Endothelial cell of umbilical vein (primary cell): Measurements from ENCODE around the gene GPD2. TPM values are rescaled to one million over a fixed set of nuclear protein-coding genes. Genes with fewer than 3 reads are reported as not detected.

Source experiments
- BruUV-seq: library from RNA; stranded (reverse); fragments of 400-500 nt; replicated peaks from 2 replicates; lab custom pipeline; 2021; lab: Mats Ljungman, UMichigan
- CTCF ChIA-PET: fragments of 300-600, 350-600 bp; sonication (Branson Sonifier 250); formaldehyde crosslinking; loops from one replicate; lab custom pipeline; 2021; ENCODE audit warnings: antibody characterized with exemption, inconsistent platforms; lab: Charles Lee
- POLR2A ChIA-PET: fragments of 300-600, 350-600 bp; sonication (Branson Sonifier 250); formaldehyde crosslinking; loops from one replicate; lab custom pipeline; 2021; ENCODE audit warnings: antibody characterized with exemption, inconsistent platforms; lab: Charles Lee
- DNase-seq: peaks from one replicate; pipeline ENCODE4 v3.0.0-alpha.2; 2011; ENCODE audit warnings: low read depth, low spot score
- FAIRE-seq: peaks from 2 replicates; lab custom pipeline; 2011; peaks lifted over from hg19 to GRCh38; lab: Jason Lieb, UNC
- H2AFZ ChIP-seq: 2 replicates; pipeline ENCODE4 v1.6.0; 2012; ENCODE audit warnings: low read depth, low read length, control low read depth, inconsistent platforms
- H3K27ac ChIP-seq: 2 replicates; pipeline ENCODE4 v1.5.1; 2011; ENCODE audit warnings: low read depth, mild to moderate bottlenecking, control low read depth, low read length, moderate library complexity; ENCODE audit not compliant: insufficient read depth
- H3K27me3 ChIP-seq, 2 experiments: 2 replicates each; pipeline versions ENCODE4 v1.6.0 to v1.6.1; 2011; ENCODE audit warnings: low read length in 2 of 2, mixed read lengths in 1 of 2; ENCODE audit not compliant: control insufficient read depth in 2 of 2, insufficient read depth in 2 of 2
- H3K36me3 ChIP-seq, 2 experiments: 2 replicates in 1 of 2; 3 replicates in 1 of 2; pipeline ENCODE4 v1.5.1; 2011; ENCODE audit warnings: low read length in 2 of 2, mild to moderate bottlenecking in 1 of 2, moderate library complexity in 1 of 2; ENCODE audit not compliant: control insufficient read depth in 2 of 2, insufficient read depth in 2 of 2; ENCODE audit errors: extremely low read depth in 1 of 2
- H3K4me1 ChIP-seq: 3 replicates; pipeline ENCODE4 v1.5.1; 2011; ENCODE audit warnings: mild to moderate bottlenecking, low read length; ENCODE audit not compliant: control insufficient read depth, insufficient read depth; ENCODE audit errors: extremely low read depth
- H3K4me2 ChIP-seq: 2 replicates; pipeline ENCODE4 v1.6.1; 2011; ENCODE audit warnings: low read length, control low read depth, mixed read lengths; ENCODE audit not compliant: insufficient read depth
- H3K4me3 ChIP-seq, 3 experiments: fragments of 200-600 bp in 1 of 3; sonication (generic), shearing (Covaris generic) in 1 of 3; replicated peaks in 1 of 3; 2 replicates each; pipeline ENCODE4 v1.5.1; 2011 to 2016; ENCODE audit warnings: control low read depth in 3 of 3, low read length in 3 of 3, mild to moderate bottlenecking in 2 of 3, inconsistent platforms in 1 of 3, low read depth in 1 of 3, moderate library complexity in 1 of 3; ENCODE audit not compliant: insufficient read depth in 1 of 3
- H3K79me2 ChIP-seq: 2 replicates; pipeline ENCODE4 v1.6.0; 2012; ENCODE audit warnings: low read length, inconsistent platforms; ENCODE audit not compliant: control insufficient read depth, insufficient read depth
- H3K9ac ChIP-seq: replicated peaks from 2 replicates; pipeline ENCODE3; 2011; ENCODE audit warnings: low read length, control low read depth; ENCODE audit not compliant: insufficient read depth; ENCODE audit errors: extremely low read depth
- H3K9me1 ChIP-seq: replicated peaks from 3 replicates; pipeline ENCODE4 v1.6.0; 2011; ENCODE audit warnings: mild to moderate bottlenecking, low read length; ENCODE audit not compliant: control insufficient read depth, insufficient read depth; ENCODE audit errors: extremely low read depth
- H3K9me3 ChIP-seq: replicated peaks from 2 replicates; pipeline ENCODE4 v1.5.1; 2012; ENCODE audit warnings: low read length, inconsistent platforms; ENCODE audit not compliant: control insufficient read depth, insufficient read depth
- H4K20me1 ChIP-seq: replicated peaks from 2 replicates; pipeline ENCODE3; 2011; ENCODE audit warnings: mild to moderate bottlenecking, low read length; ENCODE audit not compliant: control insufficient read depth, insufficient read depth; ENCODE audit errors: extremely low read depth
- EZH2 ChIP-seq: IDR thresholded peaks from 2 replicates; pipeline ENCODE4 v1.6.1; 2012; ENCODE audit warnings: borderline replicate concordance, low read depth, mild to moderate bottlenecking, moderate library complexity, low read length, inconsistent platforms; ENCODE audit not compliant: severe bottlenecking
- FOS ChIP-seq: IDR thresholded peaks from 2 replicates; pipeline ENCODE4 v1.6.1; 2011; ENCODE audit warnings: mild to moderate bottlenecking, low read length, moderate library complexity, borderline replicate concordance; ENCODE audit not compliant: insufficient read depth
- GATA2 ChIP-seq: IDR thresholded peaks from 2 replicates; pipeline ENCODE4 v1.7.0; 2011; ENCODE audit warnings: low read depth, mild to moderate bottlenecking, moderate library complexity, mixed read lengths, low read length; ENCODE audit not compliant: insufficient read length, insufficient read depth
- JUN ChIP-seq: IDR thresholded peaks from 2 replicates; pipeline ENCODE4 v1.6.1; 2011; ENCODE audit warnings: borderline replicate concordance, low read depth; ENCODE audit not compliant: insufficient read length, insufficient read depth
- MYC ChIP-seq: IDR thresholded peaks from one replicate; pipeline ENCODE4 v1.6.1; 2011; ENCODE audit warnings: mild to moderate bottlenecking, low read depth, low read length
- POLR2A ChIP-seq: IDR thresholded peaks from 2 replicates; pipeline ENCODE4 v1.6.1; 2012; ENCODE audit warnings: low read depth, mild to moderate bottlenecking, control low read depth, low read length
- POLR2AphosphoS5 ChIP-seq: IDR thresholded peaks from 2 replicates; pipeline ENCODE4 v1.6.1; 2012; ENCODE audit warnings: low read depth, mild to moderate bottlenecking, control low read depth, low read length, moderate library complexity; ENCODE audit not compliant: insufficient read depth
- dilution Hi-C: fragments of 300-500 bp; cut with MboI; formaldehyde crosslinking; loops from one replicate; pipeline ENCODE4 v1.15.0; 2019; ENCODE audit warnings: low sequenced_read_pairs; ENCODE audit not compliant: extremely low pct_ligation_motif_present
- intact Hi-C: fragments of 100-400 bp; cut with micrococcal nuclease; formaldehyde crosslinking; loops from one replicate; pipeline ENCODE4 v1.10.0; 2022
- polyA plus RNA-seq, 4 experiments: library from polyadenylated mRNA; depleted of rRNA in 3 of 4; stranded (reverse) in 3 of 4; unstranded in 1 of 4; fragments of >200 nt; gene quantifications; 2 replicates each; pipeline versions ENCODE4 v1.2.1 to v1.2.3, GENCODE V29; 2011 to 2012; ENCODE audit warnings: missing spikeins in 1 of 4
- total RNA-seq: library from RNA; stranded (reverse); gene quantifications from 2 replicates; pipeline ENCODE4 v1.2.3, GENCODE V29; 2021
- TF ChIP-seq, protein P1 (sequence below): IDR thresholded peaks from 2 replicates; pipeline ENCODE4 v1.6.1; 2011; ENCODE audit not compliant: insufficient read depth, insufficient read length
- TF ChIP-seq, protein P2 (sequence below), 2 donors: IDR thresholded peaks; 1 replicate in 1 of 2; 2 replicates in 1 of 2; pipeline ENCODE4 v1.5.1; 2011; ENCODE audit warnings: low read length in 2 of 2, mild to moderate bottlenecking in 2 of 2, moderate library complexity in 2 of 2, control low read depth in 1 of 2, inconsistent platforms in 1 of 2, low read depth in 1 of 2; ENCODE audit not compliant: insufficient read depth in 1 of 2; ENCODE audit errors: extremely low read depth in 1 of 2

GPD2 gene
- total and polyA plus RNA-seq, 2 donors (not counting 3 experiments of a cell fraction or from before 2014, with no cell fraction given): 6.6 to 37.0 TPM

- dilution Hi-C loops (no loop called here), intact Hi-C loops (no loop called here)
- H4K20me1 ChIP-seq: no peaks in the 10 kb centered on the region
- no peak overlapping the region for H2AFZ ChIP-seq
- BruUV-seq: no TSS peak
- no peak overlapping the region for H3K9ac ChIP-seq
- H3K9me3 ChIP-seq: no peaks in the 10 kb centered on the region
- no peak overlapping the region for H3K4me3 ChIP-seq
- no peak overlapping the region for H3K4me2 ChIP-seq
- CTCF ChIA-PET: interaction anchor here (2.1 kb wide), 1 partner anchor 10 kb away, joined by 6 read pairs; no protein-coding TSS in a partner anchor
- FAIRE-seq: no peak
- POLR2A ChIA-PET: no interaction called here
- H3K4me1 ChIP-seq: no peaks in the 10 kb centered on the region
- no peak for DNase-seq
- H3K27ac ChIP-seq: no peak overlapping the region
- TF ChIP-seq JUN: no peak
- TF ChIP-seq, protein P1, sequence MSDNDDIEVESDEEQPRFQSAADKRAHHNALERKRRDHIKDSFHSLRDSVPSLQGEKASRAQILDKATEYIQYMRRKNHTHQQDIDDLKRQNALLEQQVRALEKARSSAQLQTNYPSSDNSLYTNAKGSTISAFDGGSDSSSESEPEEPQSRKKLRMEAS: no peak
- TF ChIP-seq POLR2A: no peak
- TF ChIP-seq, protein P2, sequence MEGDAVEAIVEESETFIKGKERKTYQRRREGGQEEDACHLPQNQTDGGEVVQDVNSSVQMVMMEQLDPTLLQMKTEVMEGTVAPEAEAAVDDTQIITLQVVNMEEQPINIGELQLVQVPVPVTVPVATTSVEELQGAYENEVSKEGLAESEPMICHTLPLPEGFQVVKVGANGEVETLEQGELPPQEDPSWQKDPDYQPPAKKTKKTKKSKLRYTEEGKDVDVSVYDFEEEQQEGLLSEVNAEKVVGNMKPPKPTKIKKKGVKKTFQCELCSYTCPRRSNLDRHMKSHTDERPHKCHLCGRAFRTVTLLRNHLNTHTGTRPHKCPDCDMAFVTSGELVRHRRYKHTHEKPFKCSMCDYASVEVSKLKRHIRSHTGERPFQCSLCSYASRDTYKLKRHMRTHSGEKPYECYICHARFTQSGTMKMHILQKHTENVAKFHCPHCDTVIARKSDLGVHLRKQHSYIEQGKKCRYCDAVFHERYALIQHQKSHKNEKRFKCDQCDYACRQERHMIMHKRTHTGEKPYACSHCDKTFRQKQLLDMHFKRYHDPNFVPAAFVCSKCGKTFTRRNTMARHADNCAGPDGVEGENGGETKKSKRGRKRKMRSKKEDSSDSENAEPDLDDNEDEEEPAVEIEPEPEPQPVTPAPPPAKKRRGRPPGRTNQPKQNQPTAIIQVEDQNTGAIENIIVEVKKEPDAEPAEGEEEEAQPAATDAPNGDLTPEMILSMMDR (IDR thresholded peaks at IDR 0.05; ENCODE audit: extremely low read depth in 1 of 2, insufficient read depth in 1 of 2, low read depth in 1 of 2, low read length in 2 of 2): no peak
- TF ChIP-seq GATA2: no peak
- no peak for TF ChIP-seq FOS
- no peak for TF ChIP-seq EZH2
- no peak for TF ChIP-seq POLR2AphosphoS5
- no peak for TF ChIP-seq MYC
- H3K27me3 ChIP-seq: no peaks in the 10 kb centered on the region
- H3K36me3 ChIP-seq: peaks cover 0 to 5% of the 10 kb centered on the region in 2 experiments
- no peaks in the 10 kb centered on the region for H3K9me1 ChIP-seq
- no peaks in the 10 kb centered on the region for H3K79me2 ChIP-seq
Measured at GRCh38 chr2:156512451-156512850, 76.3 kb downstream of the GPD2 start.
